Testis (tissue), 2 donors: ENCODE measurements around the gene CLIC4.

Experiments used
- CTCF ChIP-seq, 3 experiments: fragments of 450-650 bp in 2 of 3; fragments of 200-600 bp in 1 of 3; sonication (generic) in 1 of 3; IDR thresholded peaks; one replicate each; pipeline ENCODE4 v1.5.1; 2016 to 2019; ENCODE audit warnings: antibody characterized with exemption in 3 of 3, mild to moderate bottlenecking in 2 of 3, moderate library complexity in 1 of 3
- POLR2A ChIP-seq: fragments of 450-650 bp; IDR thresholded peaks from one replicate; pipeline ENCODE4 v1.6.1; 2017; ENCODE audit warnings: antibody characterized with exemption, mild to moderate bottlenecking, moderate library complexity

GRCh38 chr1:24858277-24858676 lies 113.0 kb downstream of the CLIC4 start:
- TF ChIP-seq CTCF (IDR thresholded peaks at IDR 0.05) (no peak), POLR2A (no peak)
